HG03432 (cell line): ENCODE results near the gene CREM.

Experiments
- ATAC-seq: cut with Tn5 transposase; IDR thresholded peaks from one replicate; pipeline ENCODE4 v1.9.1; 2021; ENCODE audit warnings: mild to moderate bottlenecking, moderate library complexity; ENCODE audit not compliant: unreplicated experiment

Gene CREM

GRCh38 chr10:35133586-35133985 lies 6.9 kb downstream of the CREM start:
- ATAC-seq = no peak

- peak; percentile 30 for ATAC-seq
These were observed 9.2 kb downstream of the CREM start for GRCh38 chr10:35135861-35136260.

- peak; percentile 57 for ATAC-seq
These were observed 9.7 kb downstream of the CREM start for GRCh38 chr10:35136263-35136815.

GRCh38 chr10:35140126-35140525 lies 13.5 kb downstream of the CREM start:
- no peak for ATAC-seq

GRCh38 chr10:35140727-35141126 lies 14.1 kb downstream of the CREM start:
- ATAC-seq = no peak

- no peak for ATAC-seq
These were observed 23.7 kb downstream of the CREM start for GRCh38 chr10:35150308-35150707.

- ATAC-seq = no peak
These were observed 26.3 kb downstream of the CREM start for GRCh38 chr10:35152992-35153391.

- ATAC-seq = no peak
These were observed 27.1 kb downstream of the CREM start for GRCh38 chr10:35153716-35154115.

- ATAC-seq = no peak
These were observed 34.1 kb downstream of the CREM start for GRCh38 chr10:35160743-35161142.

GRCh38 chr10:35161906-35162305 lies 35.3 kb downstream of the CREM start:
- ATAC-seq = no peak

GRCh38 chr10:35165136-35165535 lies 38.5 kb downstream of the CREM start:
- no peak for ATAC-seq

GRCh38 chr10:35165811-35166210 lies 39.2 kb downstream of the CREM start:
- no peak for ATAC-seq

GRCh38 chr10:35166607-35167006 lies 40.0 kb downstream of the CREM start:
- ATAC-seq = no peak

GRCh38 chr10:35167342-35167741 lies 40.7 kb downstream of the CREM start:
- no peak for ATAC-seq

GRCh38 chr10:35172146-35172545 lies 45.5 kb downstream of the CREM start:
- ATAC-seq = no peak

GRCh38 chr10:35172574-35172973 lies 45.9 kb downstream of the CREM start:
- ATAC-seq = no peak

GRCh38 chr10:35178331-35178730 lies 51.7 kb downstream of the CREM start:
- no peak for ATAC-seq

- ATAC-seq = no peak
These were observed 56.2 kb downstream of the CREM start for GRCh38 chr10:35182631-35183510.

GRCh38 chr10:35184527-35185171 lies 58.0 kb downstream of the CREM start:
- peak; percentile 44 for ATAC-seq

GRCh38 chr10:35185260-35186034 lies 58.8 kb downstream of the CREM start:
- peak; percentile 84 for ATAC-seq

GRCh38 chr10:35188954-35189353 lies 62.3 kb downstream of the CREM start:
- no peak for ATAC-seq
